Measurements from ENCODE around the gene GMFB.

The GMFB gene

GRCh38 chr14:54488646-54489317 is at the start of gene GMFB (continued):
- TF ChIP-seq ZNF654 (tag by site-specific recombination; IDR thresholded peaks at IDR 0.05; ENCODE audit: low read depth) (no peak), SALL2 (tag by site-specific recombination; IDR thresholded peaks at IDR 0.05; ENCODE audit: borderline replicate concordance) (no peak), ZNF362 (tag by site-specific recombination; IDR thresholded peaks at IDR 0.05) (peak; percentile 99), ZNF426 (tag by site-specific recombination; IDR thresholded peaks at IDR 0.05) (no peak), ZNF366 (tag by site-specific recombination; conservative IDR thresholded peaks at IDR 0.05) (no peak), GLI2 (tag by site-specific recombination; IDR thresholded peaks at IDR 0.05; ENCODE audit: borderline replicate concordance, low read depth) (no peak), ZNF26 (tag by site-specific recombination; IDR thresholded peaks at IDR 0.05) (no peak), ZSCAN4 (tag by site-specific recombination; IDR thresholded peaks at IDR 0.05) (no peak), ZNF473 (tag by site-specific recombination; IDR thresholded peaks at IDR 0.05) (no peak), ZNF311 (tag by site-specific recombination; IDR thresholded peaks at IDR 0.05; ENCODE audit: borderline replicate concordance) (no peak), ZBTB8A (tag by site-specific recombination; IDR thresholded peaks at IDR 0.05) (peak; percentile 86), PBX3 (CRISPR knock-in tag; IDR thresholded peaks at IDR 0.05) (peak; percentile 43; the same call in 1 of the 2 replicates), ZNF785 (tag by site-specific recombination; IDR thresholded peaks at IDR 0.05) (no peak), SETDB1 (IDR thresholded peaks at IDR 0.05; ENCODE audit: insufficient read length, low read length) (no peak), ZNF585B (tag by site-specific recombination; IDR thresholded peaks at IDR 0.05) (no peak), ZNF521 (tag by site-specific recombination; IDR thresholded peaks at IDR 0.05) (no peak), ZNF792 (tag by site-specific recombination; IDR thresholded peaks at IDR 0.05) (peak; percentile 60; the same call in 1 of the 2 replicates), ZNF23 (tag by site-specific recombination; IDR thresholded peaks at IDR 0.05; ENCODE audit: borderline replicate concordance) (no peak), ZNF664 (tag by site-specific recombination; IDR thresholded peaks at IDR 0.05) (no peak), ZSCAN18 (tag by site-specific recombination; IDR thresholded peaks at IDR 0.05) (no peak), ZBTB7A (tag by site-specific recombination; IDR thresholded peaks at IDR 0.05; ENCODE audit: low read depth) (no peak), ZNF335 (tag by site-specific recombination; conservative IDR thresholded peaks at IDR 0.05) (peak; percentile 87), ZNF169 (tag by site-specific recombination; IDR thresholded peaks at IDR 0.05) (no peak), ZNF670 (tag by site-specific recombination; IDR thresholded peaks at IDR 0.05; ENCODE audit: low read depth) (no peak), ZBTB6 (tag by site-specific recombination; IDR thresholded peaks at IDR 0.05) (0 out of 2 replicates have a peak, but pooled peaks have one; percentile 6), ZNF132 (tag by site-specific recombination; IDR thresholded peaks at IDR 0.05; ENCODE audit: borderline replicate concordance) (no peak), ZNF138 (tag by site-specific recombination; IDR thresholded peaks at IDR 0.05; ENCODE audit: borderline replicate concordance) (no peak), ZFP69B (tag by site-specific recombination; IDR thresholded peaks at IDR 0.05) (no peak), KLF9 (tag by site-specific recombination; IDR thresholded peaks at IDR 0.05; ENCODE audit: low read depth) (peak; percentile 25; the same call in 1 of the 2 replicates), SP2 (tag by site-specific recombination; IDR thresholded peaks at IDR 0.05) (peak; percentile 69), KLF17 (tag by site-specific recombination; IDR thresholded peaks at IDR 0.05) (no peak; the same call in 1 of the 2 replicates), ZNF777 (tag by site-specific recombination; IDR thresholded peaks at IDR 0.05; ENCODE audit: borderline replicate concordance) (no peak)
